EH (cell line): ENCODE data around the gene MEGF6.

Experiments used
- DNase-seq: peaks from one replicate; pipeline ENCODE4 v3.0.0-alpha.2; 2015; ENCODE audit warnings: low read depth

MEGF6 gene

GRCh38 chr1:3555131-3555920, 56.0 kb downstream of the MEGF6 start:
- no peak for DNase-seq

- no peak for DNase-seq
Measured at GRCh38 chr1:3553940-3554223, 57.4 kb downstream of the MEGF6 start.

- DNase-seq: peak; percentile 90
Measured at GRCh38 chr1:3553166-3553939, 58.0 kb downstream of the MEGF6 start.

DNA sequence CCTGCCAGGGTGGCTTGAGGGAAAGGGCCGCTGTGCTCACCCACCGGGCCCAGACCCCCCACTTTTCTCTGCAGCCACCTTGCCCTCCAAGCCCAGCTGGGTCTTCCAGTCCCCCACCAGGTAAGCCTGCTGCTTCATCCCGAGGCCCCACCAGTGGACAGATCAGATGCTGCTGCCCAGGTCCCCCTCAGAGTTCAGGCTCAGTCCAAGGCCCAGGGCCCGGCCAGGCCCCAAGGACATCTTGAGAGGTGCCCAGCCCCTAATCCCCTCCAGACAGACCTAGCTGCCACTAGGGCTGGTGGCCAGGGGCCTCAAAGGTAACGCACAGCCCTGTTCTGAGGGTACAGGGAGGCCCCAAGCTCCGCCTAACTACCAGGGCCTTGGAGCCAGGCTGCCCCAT, 58.6 kb downstream of the MEGF6 start:
- no peak for DNase-seq

DNA sequence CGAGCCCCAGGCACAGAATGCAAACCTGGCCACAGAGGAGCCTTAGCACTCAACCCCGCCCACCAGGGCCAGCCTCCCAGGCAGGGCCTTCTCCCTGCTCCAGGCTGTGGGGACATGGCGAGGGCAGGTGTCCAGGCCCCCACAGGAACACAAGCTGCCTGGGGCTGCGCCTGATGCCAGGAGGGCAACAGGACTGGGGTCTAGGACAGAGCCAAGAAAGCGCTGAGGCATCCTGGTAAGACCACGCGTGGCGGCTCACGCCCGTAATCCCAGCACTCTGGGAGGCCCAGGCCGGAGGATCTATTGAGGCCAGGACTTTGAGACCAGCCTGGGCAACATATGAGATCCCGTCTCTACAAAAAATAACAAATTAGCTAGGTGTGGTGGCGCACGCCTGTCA, 59.1 kb downstream of the MEGF6 start:
- DNase-seq: no peak

GRCh38 chr1:3551711-3552110, 59.6 kb downstream of the MEGF6 start:
- DNase-seq: no peak

- DNase-seq: no peak
Measured at GRCh38 chr1:3551290-3551678, 60.0 kb downstream of the MEGF6 start.

- DNase-seq: no peak
Measured at GRCh38 chr1:3550511-3551289, 60.6 kb downstream of the MEGF6 start.

- DNase-seq: no peak
Measured at GRCh38 chr1:3548895-3549294, 62.4 kb downstream of the MEGF6 start.

- peak; percentile 97 for DNase-seq
Measured at GRCh38 chr1:3548156-3548893, 63.0 kb downstream of the MEGF6 start.

DNA sequence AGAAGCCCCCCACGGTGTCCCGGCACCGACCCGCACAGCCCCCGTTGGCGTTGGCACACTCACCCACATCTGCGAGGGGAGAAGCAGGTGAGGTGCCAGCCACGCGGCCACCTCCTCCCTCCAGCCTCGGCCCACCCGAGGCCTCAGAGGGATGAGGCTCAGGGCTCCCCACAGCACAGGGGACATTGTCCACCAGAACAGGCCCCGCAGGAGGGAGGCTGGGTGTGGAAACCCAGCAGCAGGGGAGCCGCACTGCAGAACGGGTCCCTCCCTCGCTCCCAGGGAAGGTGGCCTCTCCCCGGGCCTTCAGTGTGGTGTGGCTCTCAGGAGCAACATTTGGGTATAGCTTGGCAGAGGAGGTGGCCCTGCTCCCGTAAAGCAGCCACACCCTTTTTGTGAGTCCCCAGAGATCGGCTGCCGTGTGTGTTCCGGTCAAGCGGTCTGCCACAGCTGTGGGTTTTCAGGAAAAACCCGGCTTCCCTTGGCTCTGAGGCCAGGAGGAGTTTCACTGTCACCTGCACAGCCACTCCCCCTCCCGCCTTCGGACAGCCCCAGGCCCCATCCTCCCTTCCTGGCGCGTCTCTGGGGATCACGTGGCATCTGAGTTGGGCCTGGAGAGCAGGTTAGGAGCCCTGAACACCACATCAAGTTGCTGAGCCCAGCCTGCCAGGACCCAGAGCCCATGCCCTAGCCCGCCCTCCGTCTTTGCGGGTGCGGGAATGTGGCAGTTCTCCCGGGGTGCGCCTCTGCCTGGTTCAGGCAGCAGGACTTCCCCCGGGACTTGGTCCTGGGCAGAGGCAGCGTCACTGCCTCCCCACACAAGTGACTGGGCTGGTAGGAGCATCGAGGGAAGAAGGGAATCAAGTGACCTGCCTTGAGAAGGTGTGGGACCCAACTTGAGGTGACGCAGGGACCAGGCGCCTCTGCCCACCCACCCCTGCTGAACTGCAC, 64.0 kb downstream of the MEGF6 start:
- no peak for DNase-seq

DNA sequence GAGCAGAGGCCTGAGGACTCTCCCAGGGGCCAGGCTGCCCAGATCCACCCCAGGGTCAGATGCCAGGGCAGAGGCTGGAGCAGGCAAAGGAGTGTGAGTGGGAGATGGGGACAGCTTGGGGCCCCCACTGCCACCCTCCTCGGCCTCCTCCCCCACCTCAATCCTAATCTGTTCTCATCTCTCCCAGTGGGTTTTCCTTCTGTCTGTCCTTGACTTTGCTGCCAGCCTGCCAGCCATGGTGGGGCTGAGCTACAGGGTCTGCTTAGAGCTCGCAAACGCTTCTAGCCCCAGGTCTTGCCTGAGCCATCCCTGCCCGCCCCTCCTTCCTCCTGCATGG, 65.3 kb downstream of the MEGF6 start:
- no peak for DNase-seq

- DNase-seq: peak; percentile 80
Measured at GRCh38 chr1:3545363-3546047, 65.8 kb downstream of the MEGF6 start.

DNA sequence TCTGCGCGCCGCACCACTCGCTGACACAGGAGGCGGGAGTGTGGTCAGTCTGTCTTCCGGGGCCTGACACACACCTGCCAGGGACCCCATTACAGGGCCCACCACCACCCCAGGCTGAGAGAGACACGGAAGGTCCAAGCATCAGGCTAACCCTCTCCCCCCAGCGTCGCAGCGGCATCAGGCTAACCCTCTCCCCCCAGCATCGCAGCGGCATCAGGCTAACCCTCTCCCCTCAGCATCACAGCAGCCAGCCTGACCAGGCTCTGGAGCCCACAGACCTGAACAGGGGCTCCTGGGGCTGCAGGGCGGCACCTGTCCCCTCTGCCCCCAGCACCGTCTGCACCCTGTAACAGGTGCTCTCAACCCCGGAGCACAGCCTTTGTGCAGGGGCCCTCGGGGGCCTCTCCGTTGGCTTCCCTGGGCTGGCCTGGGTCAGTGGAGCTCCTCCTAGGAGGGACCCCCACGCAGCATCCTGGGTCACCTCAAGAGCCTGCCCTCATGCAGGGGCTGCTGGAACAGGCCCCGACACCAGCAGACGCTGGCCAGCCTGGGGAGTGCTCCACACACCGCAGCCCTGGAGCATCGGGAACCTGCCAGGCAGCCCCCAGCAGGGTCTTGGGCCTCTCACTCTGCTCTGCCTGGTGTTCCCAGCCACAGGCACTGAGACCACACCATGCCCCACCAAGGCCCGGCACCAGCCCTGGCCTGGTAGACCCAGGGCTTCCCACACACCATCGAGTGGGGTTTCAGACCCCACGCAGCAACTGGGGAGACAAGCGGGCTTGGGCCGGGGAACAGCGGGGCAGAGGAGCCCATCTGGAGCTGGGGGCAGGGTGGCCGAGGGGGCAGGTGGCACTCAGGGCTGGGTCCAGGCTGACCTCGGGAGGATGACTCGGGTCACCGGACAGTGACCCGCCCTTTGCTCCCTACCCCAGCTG, 67.0 kb downstream of the MEGF6 start:
- no peak for DNase-seq

GRCh38 chr1:3543076-3544039, 68.0 kb downstream of the MEGF6 start:
- peak; percentile 99 for DNase-seq

DNA sequence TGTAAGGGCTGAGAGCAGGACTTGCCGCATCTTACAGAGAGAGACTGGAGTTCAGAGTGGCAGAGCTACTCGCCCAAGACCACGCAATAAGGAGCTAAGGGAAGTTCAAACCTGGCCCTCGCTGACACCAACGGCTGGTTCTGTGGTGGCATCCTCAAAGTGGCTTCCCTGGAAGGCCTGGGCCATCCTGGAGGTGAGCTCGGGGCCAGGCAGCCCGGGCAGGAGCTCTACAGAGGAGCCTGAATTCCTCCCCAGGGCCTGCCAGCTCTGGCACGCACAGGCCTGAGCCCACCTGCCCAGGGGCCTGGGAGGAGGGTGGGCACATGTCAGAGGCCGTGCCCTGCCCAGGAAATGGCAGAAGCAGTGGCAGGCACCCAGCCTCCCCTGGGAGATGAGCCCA, 68.6 kb downstream of the MEGF6 start:
- DNase-seq: no peak

DNA sequence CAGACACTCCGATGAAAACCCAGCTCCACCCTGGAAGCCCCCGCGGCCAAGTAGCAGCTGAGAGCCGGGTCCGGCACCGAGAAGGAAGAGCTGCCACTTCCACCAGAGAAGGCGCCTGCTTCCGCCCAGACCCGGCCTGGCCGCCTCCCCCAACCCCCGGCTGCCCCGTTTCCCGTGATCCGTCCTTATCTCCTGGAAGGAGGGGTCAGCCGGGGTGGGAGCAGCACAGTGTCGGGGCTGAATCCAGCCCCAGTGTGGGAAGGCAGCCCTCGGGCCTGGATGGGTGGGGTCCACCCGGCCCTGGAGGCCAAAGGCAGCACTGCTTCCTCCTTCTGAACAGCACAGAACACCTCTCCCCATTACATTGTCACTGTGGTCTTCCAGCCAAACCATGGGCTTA, 69.4 kb downstream of the MEGF6 start:
- peak; percentile 43 for DNase-seq

DNA sequence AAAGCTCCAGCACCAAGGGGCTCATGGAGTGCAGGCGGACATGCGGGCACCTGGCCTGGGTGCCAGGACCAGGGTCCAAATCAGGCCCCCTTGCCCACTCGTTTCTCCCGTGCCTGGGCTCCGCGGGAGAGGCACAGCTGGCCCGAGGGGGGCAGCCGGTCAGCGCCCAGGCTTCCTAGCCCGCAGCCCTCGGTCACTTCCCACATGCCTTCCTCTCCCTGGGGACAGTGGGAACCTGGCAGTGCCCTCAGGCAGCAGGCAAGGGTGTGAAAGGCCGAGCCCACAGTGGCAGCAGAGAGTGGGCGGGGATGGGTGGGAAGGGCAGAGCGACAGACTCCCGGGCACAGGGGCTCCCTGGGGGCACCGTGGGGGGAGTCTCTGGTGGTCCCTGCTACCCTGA, 69.8 kb downstream of the MEGF6 start:
- DNase-seq: no peak
